Measurements from ENCODE around the gene CFHR4. TPM values are rescaled to one million over a fixed set of nuclear protein-coding genes. Genes with fewer than 3 reads are reported as not detected.

CFHR4 gene
- total RNA-seq, 1 experiment from 2014 or later = not detected

DNA sequence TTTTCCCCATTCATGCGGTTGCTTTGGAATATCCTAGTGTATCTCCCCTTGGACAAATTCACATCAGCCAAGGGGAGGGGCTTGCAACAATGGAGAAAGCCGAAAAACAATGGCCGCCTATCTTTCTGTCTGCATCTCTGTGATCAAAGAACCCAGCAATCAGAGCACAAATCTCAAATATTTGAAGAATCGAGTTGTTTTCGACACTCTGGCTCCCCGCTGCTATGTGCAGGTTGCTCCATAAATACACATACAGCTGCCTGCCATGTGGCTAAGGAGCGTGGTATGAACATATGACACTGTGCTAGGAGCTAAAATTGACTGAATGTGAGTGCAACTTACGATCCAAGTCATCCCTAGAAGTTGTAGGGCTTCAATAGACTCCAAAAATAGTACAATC is 8.5 kb downstream of the CFHR4 start:
- H4K20me1 ChIP-seq (ENCODE audit: insufficient read depth) = no peaks in the 10 kb centered on the region; the same call in 1 of the 2 replicates
- intact Hi-C loops (cut with micrococcal nuclease) = no loop called here
- ChIA-PET CTCF (no interaction called here), RAD21 (ENCODE audit: low non-redundant PET in 1 of 2, low total read pairs in 2 of 2, uncharacterized antibody in 2 of 2, unreplicated experiment in 2 of 2) (no interaction called here), POLR2A (no interaction called here)
- H3K4me1 ChIP-seq (ENCODE audit: control insufficient read depth in 1 of 2, insufficient read depth in 2 of 2, low read length in 2 of 2) = no peaks in the 10 kb centered on the region
- no peaks in the 10 kb centered on the region for H3K36me3 ChIP-seq (ENCODE audit: control insufficient read depth in 1 of 2, insufficient read depth in 2 of 2, low read length in 2 of 2)
- no peaks in the 10 kb centered on the region for H3K9me3 ChIP-seq (ENCODE audit: control insufficient read depth in 1 of 2, insufficient read depth in 1 of 2, low read depth in 1 of 2, low read length in 2 of 2)
- H2AFZ ChIP-seq (ENCODE audit: low read depth, low read length, poor library complexity, severe bottlenecking) = no peak overlapping the region
- H3K9ac ChIP-seq (ENCODE audit: low read length) = no peak overlapping the region
- no peak for TF ChIP-seq TCF7L2 (IDR thresholded peaks at IDR 0.05; ENCODE audit: borderline replicate concordance, extremely low read depth, insufficient read depth, insufficient read length)
- TF ChIP-seq YY1 (IDR thresholded peaks at IDR 0.05; ENCODE audit: extremely low read depth, insufficient replicate concordance, low read depth, low read length) = no peak
- no peak for TF ChIP-seq ZBTB33 (IDR thresholded peaks at IDR 0.05; ENCODE audit: extremely low read depth, insufficient replicate concordance, low read length)
- no peak for TF ChIP-seq ZNF274 (IDR thresholded peaks at IDR 0.05; ENCODE audit: low read depth, low read length)
- no peak for TF ChIP-seq REST (IDR thresholded peaks at IDR 0.05; ENCODE audit: low read depth)
- TF ChIP-seq EGR1 (IDR thresholded peaks at IDR 0.05; ENCODE audit: low read depth) = no peak
- TF ChIP-seq ZFX (IDR thresholded peaks at IDR 0.05) = no peak
- TF ChIP-seq, protein P1, sequence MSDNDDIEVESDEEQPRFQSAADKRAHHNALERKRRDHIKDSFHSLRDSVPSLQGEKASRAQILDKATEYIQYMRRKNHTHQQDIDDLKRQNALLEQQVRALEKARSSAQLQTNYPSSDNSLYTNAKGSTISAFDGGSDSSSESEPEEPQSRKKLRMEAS (IDR thresholded peaks at IDR 0.05) = no peak
- TF ChIP-seq JUND (IDR thresholded peaks at IDR 0.05) = no peak
- TF ChIP-seq SP1 (IDR thresholded peaks at IDR 0.05; ENCODE audit: low read depth) = no peak
- TF ChIP-seq EZH2phosphoT487 (IDR thresholded peaks at IDR 0.05; ENCODE audit: borderline replicate concordance) = no peak
- TF ChIP-seq RAD21 (IDR thresholded peaks at IDR 0.05; ENCODE audit: low read depth) = no peak
- no peak for TF ChIP-seq FOSL1 (IDR thresholded peaks at IDR 0.05; ENCODE audit: low read depth)
- TF ChIP-seq POLR2AphosphoS5 (IDR thresholded peaks at IDR 0.05; ENCODE audit: low read depth, low read length) = no peak
- no TSS peak for BruUV-seq (replicated peaks)
- no peak for DNase-seq (ENCODE audit: low read depth, low spot score)
- H3K79me2 ChIP-seq (ENCODE audit: insufficient read depth, low read length) = no peaks in the 10 kb centered on the region
- no peak overlapping the region for H3K27ac ChIP-seq (ENCODE audit: low read depth, low read length)
- no peak overlapping the region for H3K4me3 ChIP-seq (replicated peaks in 1 of 2; ENCODE audit: low read depth in 1 of 2, low read length in 2 of 2)
- no peaks in the 10 kb centered on the region for H3K9me2 ChIP-seq (ENCODE audit: insufficient read depth)
- no peak overlapping the region for H3K4me2 ChIP-seq (ENCODE audit: low read length)
- H3K27me3 ChIP-seq (ENCODE audit: insufficient read depth, low read length) = no peaks in the 10 kb centered on the region
- no peak for ATAC-seq

Data from HCT116 (cell line).